ENCODE results near the gene DNASE1L2.
"Not testable (repeated sequence)": the region's sequence is repeated elsewhere in the genome, so short reads cannot be mapped to it uniquely, and the experiment has no call there.

The DNASE1L2 gene

GRCh38 chr16:2244926-2245795 is 8.9 kb downstream of the DNASE1L2 start:
- no peaks in the 10 kb centered on the region for H3K9me3 ChIP-seq (ENCODE audit: control insufficient read depth in 1 of 2, low read length in 2 of 2)
- H3K27ac ChIP-seq (ENCODE audit: low read length): no peak overlapping the region
- H3K4me1 ChIP-seq (ENCODE audit: control insufficient read depth in 1 of 2, insufficient read depth in 2 of 2, low read length in 2 of 2): peaks cover 0 to 3% of the 10 kb centered on the region in 2 donors
- H3K27me3 ChIP-seq (ENCODE audit: low read depth, low read length): no peaks in the 10 kb centered on the region
- no peak overlapping the region for H3K4me3 ChIP-seq (ENCODE audit: low read depth in 1 of 2, low read length in 2 of 2)
- H3K36me3 ChIP-seq (ENCODE audit: control insufficient read depth in 1 of 2, insufficient read depth in 2 of 2, low read length in 2 of 2): peaks cover 20 to 46% of the 10 kb centered on the region in 2 donors

GRCh38 chr16:2246301-2246885 is 10.1 kb downstream of the DNASE1L2 start:
- Histone ChIP-seq H3K9me3 (ENCODE audit: control insufficient read depth in 1 of 2, low read length in 2 of 2) (no peaks in the 10 kb centered on the region), H3K36me3 (ENCODE audit: control insufficient read depth in 1 of 2, insufficient read depth in 2 of 2, low read length in 2 of 2) (peaks cover 20 to 46% of the 10 kb centered on the region in 2 donors), H3K4me3 (ENCODE audit: low read depth in 1 of 2, low read length in 2 of 2) (no peak overlapping the region), H3K27me3 (ENCODE audit: low read depth, low read length) (no peaks in the 10 kb centered on the region), H3K27ac (ENCODE audit: low read length) (no peak overlapping the region), H3K4me1 (ENCODE audit: control insufficient read depth in 1 of 2, insufficient read depth in 2 of 2, low read length in 2 of 2) (peaks cover 0 to 10% of the 10 kb centered on the region in 2 donors)

- Histone ChIP-seq H3K4me3 (ENCODE audit: low read depth in 1 of 2, low read length in 2 of 2) (peak overlapping the region; percentile 64 to 72), H3K27ac (ENCODE audit: low read length) (no peak overlapping the region), H3K36me3 (ENCODE audit: control insufficient read depth in 1 of 2, insufficient read depth in 2 of 2, low read length in 2 of 2) (peaks cover 18 to 38% of the 10 kb centered on the region in 2 donors), H3K27me3 (ENCODE audit: low read depth, low read length) (no peaks in the 10 kb centered on the region), H3K4me1 (ENCODE audit: control insufficient read depth in 1 of 2, insufficient read depth in 2 of 2, low read length in 2 of 2) (peaks cover 3 to 18% of the 10 kb centered on the region in 2 donors), H3K9me3 (ENCODE audit: control insufficient read depth in 1 of 2, low read length in 2 of 2) (no peaks in the 10 kb centered on the region)
These were observed 14.5 kb downstream of the DNASE1L2 start for GRCh38 chr16:2250652-2251295.

GRCh38 chr16:2251296-2252111 is 15.3 kb downstream of the DNASE1L2 start, which contains the start of gene ECI1:
TSS of gene ECI1 (minus strand) at chr16:2251587. CDS start at chr16:2251566, 21 bp downstream.
- Histone ChIP-seq H3K27me3 (ENCODE audit: low read depth, low read length) (no peaks in the 10 kb centered on the region), H3K4me1 (ENCODE audit: control insufficient read depth in 1 of 2, insufficient read depth in 2 of 2, low read length in 2 of 2) (peaks cover 3 to 18% of the 10 kb centered on the region in 2 donors), H3K27ac (ENCODE audit: low read length) (peak within 1 kb of the TSS; percentile 69), H3K36me3 (ENCODE audit: control insufficient read depth in 1 of 2, insufficient read depth in 2 of 2, low read length in 2 of 2) (peaks cover 19 to 38% of the 10 kb centered on the region in 2 donors), H3K4me3 (ENCODE audit: low read depth in 1 of 2, low read length in 2 of 2) (peak within 1 kb of the TSS; percentile 64 to 72), H3K9me3 (ENCODE audit: control insufficient read depth in 1 of 2, low read length in 2 of 2) (no peaks in the 10 kb centered on the region)

GRCh38 chr16:2252806-2253148 is 16.5 kb downstream of the DNASE1L2 start:
- H3K27me3 ChIP-seq (ENCODE audit: low read depth, low read length): no peaks in the 10 kb centered on the region
- H3K27ac ChIP-seq (ENCODE audit: low read length): no peak overlapping the region
- peaks cover 3 to 18% of the 10 kb centered on the region in 2 donors for H3K4me1 ChIP-seq (ENCODE audit: control insufficient read depth in 1 of 2, insufficient read depth in 2 of 2, low read length in 2 of 2)
- H3K9me3 ChIP-seq (ENCODE audit: control insufficient read depth in 1 of 2, low read length in 2 of 2): no peaks in the 10 kb centered on the region
- H3K4me3 ChIP-seq (ENCODE audit: low read depth in 1 of 2, low read length in 2 of 2): no peak overlapping the region
- H3K36me3 ChIP-seq (ENCODE audit: control insufficient read depth in 1 of 2, insufficient read depth in 2 of 2, low read length in 2 of 2): peaks cover 29 to 47% of the 10 kb centered on the region in 2 donors

GRCh38 chr16:2253293-2253692 is 17.0 kb downstream of the DNASE1L2 start:
- Histone ChIP-seq H3K27me3 (ENCODE audit: low read depth, low read length) (no peaks in the 10 kb centered on the region), H3K4me3 (ENCODE audit: low read depth in 1 of 2, low read length in 2 of 2) (no peak overlapping the region), H3K4me1 (ENCODE audit: control insufficient read depth in 1 of 2, insufficient read depth in 2 of 2, low read length in 2 of 2) (peaks cover 3 to 18% of the 10 kb centered on the region in 2 donors), H3K36me3 (ENCODE audit: control insufficient read depth in 1 of 2, insufficient read depth in 2 of 2, low read length in 2 of 2) (peaks cover 33 to 51% of the 10 kb centered on the region in 2 donors), H3K9me3 (ENCODE audit: control insufficient read depth in 1 of 2, low read length in 2 of 2) (no peaks in the 10 kb centered on the region), H3K27ac (ENCODE audit: low read length) (no peak overlapping the region)

- no peaks in the 10 kb centered on the region for H3K27me3 ChIP-seq (ENCODE audit: low read depth, low read length)
- H3K27ac ChIP-seq (ENCODE audit: low read length): no peak overlapping the region
- H3K36me3 ChIP-seq (ENCODE audit: control insufficient read depth in 1 of 2, insufficient read depth in 2 of 2, low read length in 2 of 2): peaks cover 46 to 63% of the 10 kb centered on the region in 2 donors
- no peaks in the 10 kb centered on the region for H3K9me3 ChIP-seq (ENCODE audit: control insufficient read depth in 1 of 2, low read length in 2 of 2)
- no peak overlapping the region for H3K4me3 ChIP-seq (ENCODE audit: low read depth in 1 of 2, low read length in 2 of 2)
- peaks cover 3 to 8% of the 10 kb centered on the region in 2 donors for H3K4me1 ChIP-seq (ENCODE audit: control insufficient read depth in 1 of 2, insufficient read depth in 2 of 2, low read length in 2 of 2)
These were observed 20.4 kb downstream of the DNASE1L2 start for GRCh38 chr16:2256531-2257140.

- no peaks in the 10 kb centered on the region for H3K27me3 ChIP-seq (ENCODE audit: low read depth, low read length)
- peaks cover 57 to 74% of the 10 kb centered on the region in 2 donors for H3K36me3 ChIP-seq (ENCODE audit: control insufficient read depth in 1 of 2, insufficient read depth in 2 of 2, low read length in 2 of 2)
- no peaks in the 10 kb centered on the region for H3K9me3 ChIP-seq (ENCODE audit: control insufficient read depth in 1 of 2, low read length in 2 of 2)
- no peak overlapping the region for H3K4me3 ChIP-seq (ENCODE audit: low read depth in 1 of 2, low read length in 2 of 2)
- no peaks in the 10 kb centered on the region for H3K4me1 ChIP-seq (ENCODE audit: control insufficient read depth in 1 of 2, insufficient read depth in 2 of 2, low read length in 2 of 2)
- H3K27ac ChIP-seq (ENCODE audit: low read length): no peak overlapping the region
These were observed 21.5 kb downstream of the DNASE1L2 start for GRCh38 chr16:2257726-2258125.

- not testable (repeated sequence) for H3K27ac ChIP-seq (ENCODE audit: low read length); H3K27me3 ChIP-seq (ENCODE audit: low read depth, low read length); H3K4me3 ChIP-seq (ENCODE audit: low read depth in 1 of 2, low read length in 2 of 2); H3K9me3 ChIP-seq (ENCODE audit: control insufficient read depth in 1 of 2, low read length in 2 of 2); H3K4me1 ChIP-seq (ENCODE audit: control insufficient read depth in 1 of 2, insufficient read depth in 2 of 2, low read length in 2 of 2)
- H3K36me3 ChIP-seq (ENCODE audit: control insufficient read depth in 1 of 2, insufficient read depth in 2 of 2, low read length in 2 of 2): peaks cover 62 to 74% of the 10 kb centered on the region in 2 donors
These were observed 22.3 kb downstream of the DNASE1L2 start for GRCh38 chr16:2258530-2258929.

GRCh38 chr16:2260250-2260649 is 24.0 kb downstream of the DNASE1L2 start:
- Histone ChIP-seq H3K4me1 (ENCODE audit: control insufficient read depth in 1 of 2, insufficient read depth in 2 of 2, low read length in 2 of 2) (no peaks in the 10 kb centered on the region), H3K9me3 (ENCODE audit: control insufficient read depth in 1 of 2, low read length in 2 of 2) (no peaks in the 10 kb centered on the region), H3K36me3 (ENCODE audit: control insufficient read depth in 1 of 2, insufficient read depth in 2 of 2, low read length in 2 of 2) (peaks cover 62 to 64% of the 10 kb centered on the region in 2 donors), H3K4me3 (ENCODE audit: low read depth in 1 of 2, low read length in 2 of 2) (no peak overlapping the region), H3K27ac (ENCODE audit: low read length) (no peak overlapping the region), H3K27me3 (ENCODE audit: low read depth, low read length) (no peaks in the 10 kb centered on the region)

All from muscle layer of duodenum (tissue), 2 donors.